HEK293 (cell line): ENCODE results near the gene LMBR1.

ENCODE experiments used
- CTCF ChIA-PET: fragments of 350-600 bp; formaldehyde crosslinking; extraction: SDS; loops from one replicate; lab custom pipeline; 2021; ENCODE audit warnings: antibody characterized with exemption; lab: Yijun Ruan, JAX
- POLR2A ChIA-PET: fragments of 300-600 bp; formaldehyde crosslinking; extraction: SDS; loops from one replicate; lab custom pipeline; 2020; ENCODE audit warnings: antibody characterized with exemption, inconsistent platforms; lab: Yijun Ruan, JAX
- H3K27ac ChIP-seq: fragments of 200-500 bp; sonication (Bioruptor generic); 2 replicates; pipeline ENCODE4 v1.5.1; 2014; ENCODE audit warnings: low read depth, low read length, control low read depth, inconsistent platforms; ENCODE audit errors: extremely low read depth
- H3K36me3 ChIP-seq, 2 experiments: fragments of 200-500 bp in 1 of 2; sonication (Bioruptor generic) in 1 of 2; 1 replicate in 1 of 2; 2 replicates in 1 of 2; pipeline ENCODE4 v1.5.1; 2014 to 2017; ENCODE audit warnings: inconsistent platforms in 2 of 2, low read length in 2 of 2; ENCODE audit not compliant: control insufficient read depth in 2 of 2, insufficient read depth in 1 of 2
- H3K4me1 ChIP-seq: fragments of 200-500 bp; sonication (Bioruptor generic); 2 replicates; pipeline ENCODE4 v1.5.1; 2014; ENCODE audit warnings: mild to moderate bottlenecking, low read length, inconsistent platforms; ENCODE audit not compliant: control insufficient read depth, insufficient read depth
- H3K4me3 ChIP-seq: 2 replicates; pipeline ENCODE4 v1.5.1; 2011; ENCODE audit warnings: low read depth, mild to moderate bottlenecking, control low read depth, low read length, moderate library complexity
- H3K9me3 ChIP-seq: fragments of 200-500 bp; sonication (Bioruptor generic); 2 replicates; pipeline ENCODE4 v1.5.1; 2014; ENCODE audit warnings: low read depth, low read length, inconsistent platforms; ENCODE audit not compliant: control insufficient read depth, insufficient read depth
- GLI2 ChIP-seq: fragments of 450-650 bp; formaldehyde crosslinking; IDR thresholded peaks from 2 replicates; pipeline ENCODE4; 2017; ENCODE audit warnings: missing biosample characterization, missing genetic modification characterization, low read depth, borderline replicate concordance
- SETDB1 ChIP-seq: IDR thresholded peaks from one replicate; pipeline ENCODE4 v1.6.1; 2017; ENCODE audit warnings: mild to moderate bottlenecking, low read length, moderate library complexity, mixed read lengths; ENCODE audit not compliant: insufficient read length
- YY2 ChIP-seq: fragments of 450-650 bp; formaldehyde crosslinking; IDR thresholded peaks from 2 replicates; pipeline ENCODE4 v1.5.1; 2016; ENCODE audit warnings: missing biosample characterization, missing genetic modification characterization
- ZBTB20 ChIP-seq: fragments of 450-650 bp; formaldehyde crosslinking; IDR thresholded peaks from 2 replicates; pipeline ENCODE4 v1.5.1; 2016; ENCODE audit warnings: missing biosample characterization, missing genetic modification characterization
- ZFP69B ChIP-seq: fragments of 450-650 bp; formaldehyde crosslinking; IDR thresholded peaks from 2 replicates; pipeline ENCODE4 v1.5.1; 2016; ENCODE audit warnings: missing biosample characterization, missing genetic modification characterization
- ZNF214 ChIP-seq: fragments of 450-650 bp; formaldehyde crosslinking; IDR thresholded peaks from 2 replicates; pipeline ENCODE4 v1.5.1; 2017; ENCODE audit warnings: missing biosample characterization, mild to moderate bottlenecking, missing genetic modification characterization, borderline replicate concordance
- ZNF311 ChIP-seq: fragments of 450-650 bp; formaldehyde crosslinking; IDR thresholded peaks from 2 replicates; pipeline ENCODE4 v1.5.1; 2017; ENCODE audit warnings: missing biosample characterization, missing genetic modification characterization, borderline replicate concordance
- ZNF391 ChIP-seq: fragments of 450-650 bp; formaldehyde crosslinking; IDR thresholded peaks from 2 replicates; pipeline ENCODE4 v1.5.1; 2016; ENCODE audit warnings: low read depth, missing biosample characterization, missing genetic modification characterization, borderline replicate concordance
- ZNF433 ChIP-seq: fragments of 450-650 bp; formaldehyde crosslinking; IDR thresholded peaks from 2 replicates; pipeline ENCODE4 v1.5.1; 2016; ENCODE audit warnings: missing biosample characterization, missing genetic modification characterization, low read depth
- ZNF529 ChIP-seq: fragments of 450-650 bp; formaldehyde crosslinking; IDR thresholded peaks from 2 replicates; pipeline ENCODE4 v1.5.1; 2017; ENCODE audit warnings: missing genetic modification characterization, missing biosample characterization; ENCODE audit not compliant: insufficient replicate concordance
- ZNF549 ChIP-seq: fragments of 450-650 bp; IDR thresholded peaks from 2 replicates; pipeline ENCODE4 v1.5.1; 2018; ENCODE audit warnings: missing biosample characterization, missing genetic modification characterization, mild to moderate bottlenecking, inconsistent platforms, moderate library complexity
- ZNF600 ChIP-seq: fragments of 450-650 bp; formaldehyde crosslinking; IDR thresholded peaks from 2 replicates; pipeline ENCODE4 v1.5.1; 2016; ENCODE audit warnings: missing biosample characterization, missing genetic modification characterization
- ZNF626 ChIP-seq: fragments of 450-650 bp; sonication (Bioruptor Pico); formaldehyde crosslinking; IDR thresholded peaks from 2 replicates; pipeline ENCODE4 v1.5.1; 2018; ENCODE audit warnings: missing biosample characterization, missing genetic modification characterization, inconsistent platforms
- ZXDB ChIP-seq: fragments of 450-650 bp; formaldehyde crosslinking; IDR thresholded peaks from 2 replicates; pipeline ENCODE4 v1.5.1; 2016; ENCODE audit warnings: missing biosample characterization, missing genetic modification characterization
- TF ChIP-seq, protein P1 (sequence below): fragments of 450-650 bp; formaldehyde crosslinking; IDR thresholded peaks from 2 replicates; pipeline ENCODE4 v1.5.1; 2017; ENCODE audit warnings: missing biosample characterization, missing genetic modification characterization
- TF ChIP-seq, protein P2 (sequence below): IDR thresholded peaks from 2 replicates; pipeline ENCODE4 v1.6.1; 2011; ENCODE audit warnings: mild to moderate bottlenecking, low read depth, low read length, borderline replicate concordance
- TF ChIP-seq, protein P3 (sequence below): fragments of 450-650 bp; formaldehyde crosslinking; conservative IDR thresholded peaks from 2 replicates; pipeline ENCODE4 v1.5.1; 2016; ENCODE audit warnings: low read depth, missing biosample characterization, missing genetic modification characterization
- TF ChIP-seq, protein P4 (sequence below): fragments of 450-650 bp; IDR thresholded peaks from 2 replicates; pipeline ENCODE4 v1.5.1; 2018; ENCODE audit warnings: missing biosample characterization, missing genetic modification characterization
- TF ChIP-seq, protein P5 (sequence below): fragments of 450-650 bp; IDR thresholded peaks from 2 replicates; pipeline ENCODE4 v1.5.1; 2018; ENCODE audit warnings: missing biosample characterization, mild to moderate bottlenecking, missing genetic modification characterization

Gene LMBR1

DNA sequence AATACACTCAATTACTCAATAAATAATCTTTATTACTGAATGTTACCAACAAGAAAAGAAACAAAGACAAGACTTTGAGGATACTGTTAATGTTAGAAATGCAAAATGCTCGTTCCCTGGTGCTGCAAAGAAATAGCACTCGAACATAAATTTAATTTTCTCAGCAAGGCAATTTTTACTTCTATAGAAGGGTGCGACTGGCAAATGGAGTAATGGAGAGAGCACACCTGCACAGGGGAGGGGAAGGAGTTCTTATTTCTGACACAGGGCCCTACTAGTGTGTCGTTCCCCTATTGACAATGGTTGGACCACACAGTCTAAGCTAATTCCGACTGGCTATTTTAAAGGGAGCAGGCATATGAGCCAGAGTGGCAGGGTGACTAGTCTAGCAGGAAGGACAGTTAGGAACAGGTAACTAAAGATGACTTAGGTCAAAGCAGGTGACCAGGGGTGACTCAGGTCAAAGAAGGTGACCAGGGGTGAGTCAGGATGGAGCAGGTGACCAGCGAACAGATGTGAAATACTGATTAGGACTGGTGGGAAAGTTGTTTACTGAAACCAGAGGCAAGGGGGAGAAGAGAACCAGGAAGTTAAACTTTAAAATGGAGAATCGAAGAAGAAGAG is 133.3 kb downstream of the LMBR1 start:
- H3K4me1 ChIP-seq = no peaks in the 10 kb centered on the region
- POLR2A ChIA-PET = no interaction called here
- H3K36me3 ChIP-seq = peaks cover 3 to 36% of the 10 kb centered on the region in 2 experiments; a peak in 2 of 3 replicates
- no peaks in the 10 kb centered on the region for H3K9me3 ChIP-seq
- no peak overlapping the region for H3K4me3 ChIP-seq
- TF ChIP-seq ZNF433 (no peak), SETDB1 (peak; percentile 36), ZBTB20 (no peak)
- TF ChIP-seq, all 188 proteins: peak for 1
- CTCF ChIA-PET = interaction anchor here (0.8 kb wide), 1 partner anchor 12 kb away, joined by 3 read pairs; no protein-coding TSS in a partner anchor
- H3K27ac ChIP-seq = no peak overlapping the region

DNA sequence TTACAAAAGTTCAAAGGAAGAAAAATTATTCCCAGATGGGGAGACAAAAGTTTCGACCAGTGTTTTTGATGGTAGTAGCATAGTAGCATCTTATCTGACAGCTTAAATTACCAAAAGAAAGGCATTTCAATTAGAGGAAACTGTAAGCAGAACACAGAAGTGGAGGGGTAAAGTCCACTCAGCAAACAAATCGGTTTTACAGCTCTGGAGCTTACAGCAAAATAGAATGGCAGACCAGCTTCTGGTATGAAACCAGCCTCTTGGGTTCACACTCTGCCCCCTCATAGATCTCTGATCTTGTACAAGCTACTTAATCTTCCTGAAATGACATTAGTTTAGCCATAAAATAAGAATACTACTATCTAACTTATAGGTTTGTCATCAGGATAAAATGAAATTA is 133.8 kb downstream of the LMBR1 start:
- no peak overlapping the region for H3K27ac ChIP-seq
- H3K4me1 ChIP-seq = no peaks in the 10 kb centered on the region
- H3K4me3 ChIP-seq = no peak overlapping the region
- TF ChIP-seq ZXDB (tag by site-specific recombination) = no peak
- no peak for TF ChIP-seq ZNF433
- TF ChIP-seq, protein P1, sequence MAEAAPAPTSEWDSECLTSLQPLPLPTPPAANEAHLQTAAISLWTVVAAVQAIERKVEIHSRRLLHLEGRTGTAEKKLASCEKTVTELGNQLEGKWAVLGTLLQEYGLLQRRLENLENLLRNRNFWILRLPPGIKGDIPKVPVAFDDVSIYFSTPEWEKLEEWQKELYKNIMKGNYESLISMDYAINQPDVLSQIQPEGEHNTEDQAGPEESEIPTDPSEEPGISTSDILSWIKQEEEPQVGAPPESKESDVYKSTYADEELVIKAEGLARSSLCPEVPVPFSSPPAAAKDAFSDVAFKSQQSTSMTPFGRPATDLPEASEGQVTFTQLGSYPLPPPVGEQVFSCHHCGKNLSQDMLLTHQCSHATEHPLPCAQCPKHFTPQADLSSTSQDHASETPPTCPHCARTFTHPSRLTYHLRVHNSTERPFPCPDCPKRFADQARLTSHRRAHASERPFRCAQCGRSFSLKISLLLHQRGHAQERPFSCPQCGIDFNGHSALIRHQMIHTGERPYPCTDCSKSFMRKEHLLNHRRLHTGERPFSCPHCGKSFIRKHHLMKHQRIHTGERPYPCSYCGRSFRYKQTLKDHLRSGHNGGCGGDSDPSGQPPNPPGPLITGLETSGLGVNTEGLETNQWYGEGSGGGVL (tag by site-specific recombination) = no peak
- TF ChIP-seq, protein P2, sequence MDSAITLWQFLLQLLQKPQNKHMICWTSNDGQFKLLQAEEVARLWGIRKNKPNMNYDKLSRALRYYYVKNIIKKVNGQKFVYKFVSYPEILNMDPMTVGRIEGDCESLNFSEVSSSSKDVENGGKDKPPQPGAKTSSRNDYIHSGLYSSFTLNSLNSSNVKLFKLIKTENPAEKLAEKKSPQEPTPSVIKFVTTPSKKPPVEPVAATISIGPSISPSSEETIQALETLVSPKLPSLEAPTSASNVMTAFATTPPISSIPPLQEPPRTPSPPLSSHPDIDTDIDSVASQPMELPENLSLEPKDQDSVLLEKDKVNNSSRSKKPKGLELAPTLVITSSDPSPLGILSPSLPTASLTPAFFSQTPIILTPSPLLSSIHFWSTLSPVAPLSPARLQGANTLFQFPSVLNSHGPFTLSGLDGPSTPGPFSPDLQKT = no peak
- TF ChIP-seq ZNF311 = no peak
- TF ChIP-seq ZNF549 (tag by site-specific recombination) = no peak
- TF ChIP-seq ZNF626 (tag by site-specific recombination) = no peak
- TF ChIP-seq GLI2 (tag by site-specific recombination) = no peak
- no peak for TF ChIP-seq ZNF529 (tag by site-specific recombination)
- TF ChIP-seq, protein P3, sequence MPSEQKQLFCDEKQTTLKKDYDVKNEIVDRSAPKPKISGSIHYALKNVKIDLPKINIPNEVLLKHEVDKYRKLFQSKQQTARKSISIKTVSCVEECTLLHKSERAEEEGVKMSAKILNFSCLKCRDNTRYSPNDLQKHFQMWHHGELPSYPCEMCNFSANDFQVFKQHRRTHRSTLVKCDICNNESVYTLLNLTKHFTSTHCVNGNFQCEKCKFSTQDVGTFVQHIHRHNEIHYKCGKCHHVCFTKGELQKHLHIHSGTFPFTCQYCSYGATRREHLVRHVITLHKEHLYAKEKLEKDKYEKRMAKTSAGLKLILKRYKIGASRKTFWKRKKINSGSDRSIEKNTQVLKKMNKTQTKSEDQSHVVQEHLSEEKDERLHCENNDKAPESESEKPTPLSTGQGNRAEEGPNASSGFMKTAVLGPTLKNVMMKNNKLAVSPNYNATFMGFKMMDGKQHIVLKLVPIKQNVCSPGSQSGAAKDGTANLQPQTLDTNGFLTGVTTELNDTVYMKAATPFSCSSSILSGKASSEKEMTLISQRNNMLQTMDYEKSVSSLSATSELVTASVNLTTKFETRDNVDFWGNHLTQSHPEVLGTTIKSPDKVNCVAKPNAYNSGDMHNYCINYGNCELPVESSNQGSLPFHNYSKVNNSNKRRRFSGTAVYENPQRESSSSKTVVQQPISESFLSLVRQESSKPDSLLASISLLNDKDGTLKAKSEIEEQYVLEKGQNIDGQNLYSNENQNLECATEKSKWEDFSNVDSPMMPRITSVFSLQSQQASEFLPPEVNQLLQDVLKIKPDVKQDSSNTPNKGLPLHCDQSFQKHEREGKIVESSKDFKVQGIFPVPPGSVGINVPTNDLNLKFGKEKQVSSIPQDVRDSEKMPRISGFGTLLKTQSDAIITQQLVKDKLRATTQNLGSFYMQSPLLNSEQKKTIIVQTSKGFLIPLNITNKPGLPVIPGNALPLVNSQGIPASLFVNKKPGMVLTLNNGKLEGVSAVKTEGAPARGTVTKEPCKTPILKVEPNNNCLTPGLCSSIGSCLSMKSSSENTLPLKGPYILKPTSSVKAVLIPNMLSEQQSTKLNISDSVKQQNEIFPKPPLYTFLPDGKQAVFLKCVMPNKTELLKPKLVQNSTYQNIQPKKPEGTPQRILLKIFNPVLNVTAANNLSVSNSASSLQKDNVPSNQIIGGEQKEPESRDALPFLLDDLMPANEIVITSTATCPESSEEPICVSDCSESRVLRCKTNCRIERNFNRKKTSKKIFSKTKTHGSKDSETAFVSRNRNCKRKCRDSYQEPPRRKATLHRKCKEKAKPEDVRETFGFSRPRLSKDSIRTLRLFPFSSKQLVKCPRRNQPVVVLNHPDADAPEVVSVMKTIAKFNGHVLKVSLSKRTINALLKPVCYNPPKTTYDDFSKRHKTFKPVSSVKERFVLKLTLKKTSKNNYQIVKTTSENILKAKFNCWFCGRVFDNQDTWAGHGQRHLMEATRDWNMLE = no peak
- TF ChIP-seq ZNF600 = no peak
- TF ChIP-seq, protein P4, sequence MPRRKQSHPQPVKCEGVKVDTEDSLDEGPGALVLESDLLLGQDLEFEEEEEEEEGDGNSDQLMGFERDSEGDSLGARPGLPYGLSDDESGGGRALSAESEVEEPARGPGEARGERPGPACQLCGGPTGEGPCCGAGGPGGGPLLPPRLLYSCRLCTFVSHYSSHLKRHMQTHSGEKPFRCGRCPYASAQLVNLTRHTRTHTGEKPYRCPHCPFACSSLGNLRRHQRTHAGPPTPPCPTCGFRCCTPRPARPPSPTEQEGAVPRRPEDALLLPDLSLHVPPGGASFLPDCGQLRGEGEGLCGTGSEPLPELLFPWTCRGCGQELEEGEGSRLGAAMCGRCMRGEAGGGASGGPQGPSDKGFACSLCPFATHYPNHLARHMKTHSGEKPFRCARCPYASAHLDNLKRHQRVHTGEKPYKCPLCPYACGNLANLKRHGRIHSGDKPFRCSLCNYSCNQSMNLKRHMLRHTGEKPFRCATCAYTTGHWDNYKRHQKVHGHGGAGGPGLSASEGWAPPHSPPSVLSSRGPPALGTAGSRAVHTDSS = no peak
- no peak for TF ChIP-seq YY2 (tag by site-specific recombination)
- TF ChIP-seq ZNF214 (tag by site-specific recombination) = no peak
- TF ChIP-seq ZFP69B (tag by site-specific recombination) = no peak
- TF ChIP-seq ZNF391 (tag by site-specific recombination) = no peak
- TF ChIP-seq, protein P5, sequence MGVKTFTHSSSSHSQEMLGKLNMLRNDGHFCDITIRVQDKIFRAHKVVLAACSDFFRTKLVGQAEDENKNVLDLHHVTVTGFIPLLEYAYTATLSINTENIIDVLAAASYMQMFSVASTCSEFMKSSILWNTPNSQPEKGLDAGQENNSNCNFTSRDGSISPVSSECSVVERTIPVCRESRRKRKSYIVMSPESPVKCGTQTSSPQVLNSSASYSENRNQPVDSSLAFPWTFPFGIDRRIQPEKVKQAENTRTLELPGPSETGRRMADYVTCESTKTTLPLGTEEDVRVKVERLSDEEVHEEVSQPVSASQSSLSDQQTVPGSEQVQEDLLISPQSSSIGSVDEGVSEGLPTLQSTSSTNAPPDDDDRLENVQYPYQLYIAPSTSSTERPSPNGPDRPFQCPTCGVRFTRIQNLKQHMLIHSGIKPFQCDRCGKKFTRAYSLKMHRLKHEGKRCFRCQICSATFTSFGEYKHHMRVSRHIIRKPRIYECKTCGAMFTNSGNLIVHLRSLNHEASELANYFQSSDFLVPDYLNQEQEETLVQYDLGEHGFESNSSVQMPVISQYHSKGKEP (tag by site-specific recombination) = no peak
- POLR2A ChIA-PET = no interaction called here
- H3K36me3 ChIP-seq = peaks cover 3 to 37% of the 10 kb centered on the region in 2 experiments; a peak in 2 of 3 replicates
- CTCF ChIA-PET = no interaction called here
- no peaks in the 10 kb centered on the region for H3K9me3 ChIP-seq
